Calu3 (cell line): Measurements from ENCODE around the gene SIAH1. TPM values are rescaled to one million over a fixed set of nuclear protein-coding genes. Genes with fewer than 3 reads are reported as not detected.

ENCODE experiments used
- BruUV-seq: library from RNA; stranded (reverse); fragments of 400-500 nt; replicated peaks from 2 replicates; lab custom pipeline; 2021; lab: Mats Ljungman, UMichigan
- CTCF ChIA-PET: fragments of 300-600 bp; sonication (Branson Sonifier 250); formaldehyde crosslinking; loops from one replicate; lab custom pipeline; 2022; ENCODE audit warnings: antibody characterized with exemption; lab: Charles Lee
- DNase-seq: peaks from one replicate; pipeline ENCODE4 v3.0.0; 2022
- H3K27ac Mint-ChIP-seq: one replicate; pipeline ENCODE4 v1.8.0; 2022; ENCODE audit warnings: mixed read lengths; ENCODE audit not compliant: unreplicated experiment
- H3K27me3 Mint-ChIP-seq: one replicate; pipeline ENCODE4 v1.8.0; 2022; ENCODE audit warnings: mixed read lengths; ENCODE audit not compliant: unreplicated experiment
- H3K36me3 Mint-ChIP-seq: one replicate; pipeline ENCODE4 v1.8.0; 2022; ENCODE audit warnings: mild to moderate bottlenecking, moderate library complexity, mixed read lengths; ENCODE audit not compliant: insufficient read depth, unreplicated experiment
- H3K4me1 Mint-ChIP-seq: one replicate; pipeline ENCODE4 v1.8.0; 2022; ENCODE audit warnings: mild to moderate bottlenecking, low read depth, mixed read lengths; ENCODE audit not compliant: unreplicated experiment
- H3K4me3 Mint-ChIP-seq: one replicate; pipeline ENCODE4 v1.8.0; 2022; ENCODE audit warnings: mild to moderate bottlenecking, low read depth, moderate library complexity, mixed read lengths; ENCODE audit not compliant: unreplicated experiment
- H3K9me3 Mint-ChIP-seq: one replicate; pipeline ENCODE4 v1.8.0; 2022; ENCODE audit warnings: low read depth, mixed read lengths; ENCODE audit not compliant: unreplicated experiment
- intact Hi-C: fragments of 100-400 bp; cut with micrococcal nuclease; formaldehyde crosslinking; loops from one replicate; pipeline ENCODE4 v1.10.0; 2022; ENCODE audit not compliant: unreplicated experiment
- total RNA-seq: library from RNA; stranded (reverse); gene quantifications from 2 replicates; pipeline ENCODE4 v1.2.3, GENCODE V29; 2022
- TF ChIP-seq, protein P1 (sequence below): fragments of 200-600 bp; IDR thresholded peaks from one replicate; pipeline ENCODE4 v1.8.0; 2022; ENCODE audit warnings: antibody characterized with exemption; ENCODE audit not compliant: unreplicated experiment

Gene SIAH1
- total RNA-seq, 1 experiment from 2014 or later, result 32.3 TPM

DNA sequence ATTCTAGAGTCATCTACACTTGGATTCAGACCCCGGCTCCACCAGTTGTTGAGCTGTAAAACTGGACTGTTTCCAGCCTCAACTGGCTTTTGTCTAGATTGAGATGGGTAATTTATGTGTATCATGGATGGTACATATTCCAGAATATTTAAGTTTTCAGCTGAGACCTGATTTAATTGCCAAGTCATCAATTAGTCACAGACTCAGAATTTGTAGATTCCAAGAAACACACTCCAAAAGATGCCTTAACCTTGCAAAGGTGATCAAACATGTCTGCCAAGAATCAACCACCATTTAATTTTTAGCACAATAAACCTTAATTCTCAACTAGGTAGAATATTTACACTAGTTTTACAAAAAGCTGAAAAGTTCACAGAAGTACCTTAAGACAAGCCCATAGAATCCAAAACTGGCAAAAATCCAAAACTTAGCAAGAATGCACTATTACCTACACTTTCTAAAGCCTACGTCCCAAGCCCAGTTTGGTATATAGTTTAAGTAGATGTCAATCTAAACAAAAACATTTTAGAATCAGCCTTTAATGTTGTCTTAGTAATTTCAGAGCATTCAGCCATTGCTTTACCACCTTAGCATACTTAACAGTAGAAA, 17.7 kb downstream of the SIAH1 start:
- BruUV-seq, result no TSS peak
- Mint-ChIP-seq H3K9me3 (no peaks in the 10 kb centered on the region), H3K27ac (peak overlapping the region; percentile 96), H3K4me1 (peaks cover 60% of the 10 kb centered on the region), H3K4me3 (peak overlapping the region; percentile 78), H3K27me3 (no peaks in the 10 kb centered on the region), H3K36me3 (peaks cover 45% of the 10 kb centered on the region)
- CTCF ChIA-PET, result interaction anchor here (0.6 kb wide), 1 partner anchor 111 kb away, joined by 6 read pairs; no protein-coding TSS in a partner anchor
- DNase-seq, result no peak
- TF ChIP-seq, protein P1, sequence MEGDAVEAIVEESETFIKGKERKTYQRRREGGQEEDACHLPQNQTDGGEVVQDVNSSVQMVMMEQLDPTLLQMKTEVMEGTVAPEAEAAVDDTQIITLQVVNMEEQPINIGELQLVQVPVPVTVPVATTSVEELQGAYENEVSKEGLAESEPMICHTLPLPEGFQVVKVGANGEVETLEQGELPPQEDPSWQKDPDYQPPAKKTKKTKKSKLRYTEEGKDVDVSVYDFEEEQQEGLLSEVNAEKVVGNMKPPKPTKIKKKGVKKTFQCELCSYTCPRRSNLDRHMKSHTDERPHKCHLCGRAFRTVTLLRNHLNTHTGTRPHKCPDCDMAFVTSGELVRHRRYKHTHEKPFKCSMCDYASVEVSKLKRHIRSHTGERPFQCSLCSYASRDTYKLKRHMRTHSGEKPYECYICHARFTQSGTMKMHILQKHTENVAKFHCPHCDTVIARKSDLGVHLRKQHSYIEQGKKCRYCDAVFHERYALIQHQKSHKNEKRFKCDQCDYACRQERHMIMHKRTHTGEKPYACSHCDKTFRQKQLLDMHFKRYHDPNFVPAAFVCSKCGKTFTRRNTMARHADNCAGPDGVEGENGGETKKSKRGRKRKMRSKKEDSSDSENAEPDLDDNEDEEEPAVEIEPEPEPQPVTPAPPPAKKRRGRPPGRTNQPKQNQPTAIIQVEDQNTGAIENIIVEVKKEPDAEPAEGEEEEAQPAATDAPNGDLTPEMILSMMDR, result no peak
- intact Hi-C loops, result loop anchor here (1.0 to 2.0 kb wide), 2 partner anchors 17 to 43 kb away; no protein-coding TSS in a partner anchor

DNA sequence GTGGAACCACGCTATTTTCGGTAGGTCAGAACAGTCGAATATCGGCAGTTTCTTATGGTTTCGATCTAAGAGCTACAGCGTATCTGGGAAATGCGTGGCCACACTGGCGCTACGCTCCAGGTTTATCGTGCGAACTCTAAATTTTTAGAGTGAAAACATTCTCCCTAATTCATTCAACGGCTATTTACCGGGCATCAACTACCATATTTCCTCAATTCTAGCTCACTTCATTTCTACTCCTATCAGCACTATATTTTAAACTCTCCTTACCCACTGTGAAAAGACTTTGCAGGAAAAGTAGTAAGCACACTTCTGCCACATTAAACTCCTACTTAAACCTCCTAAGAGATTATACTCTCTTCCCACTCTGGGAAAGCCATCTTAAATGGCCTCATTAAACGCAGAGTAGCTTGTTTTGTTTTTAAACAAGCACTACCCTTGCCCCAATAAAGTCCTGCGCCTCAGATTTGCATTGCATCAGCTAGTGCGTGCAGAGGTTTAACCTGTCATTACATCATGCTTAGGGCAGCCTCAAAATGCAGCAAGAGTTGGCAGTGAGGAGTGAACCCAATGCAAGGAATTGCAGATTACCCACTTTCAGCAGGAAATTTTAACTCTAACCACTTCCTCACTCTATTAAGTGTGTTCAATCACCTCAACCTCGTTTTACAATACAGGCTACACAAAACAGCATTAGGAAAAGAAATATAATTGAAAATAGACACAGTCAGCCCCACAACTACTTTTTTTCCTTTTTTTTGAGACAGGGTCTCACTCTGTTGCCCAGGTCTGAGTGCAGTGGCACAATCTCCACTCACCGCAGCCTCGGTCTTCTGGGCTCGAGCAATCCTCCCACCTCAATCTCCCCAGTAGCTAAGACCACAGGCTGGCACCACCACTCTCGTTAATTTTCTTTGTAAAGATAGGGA, 18.8 kb downstream of the SIAH1 start:
- DNase-seq, result peak; percentile 63
- H3K27ac Mint-ChIP-seq, result peak overlapping the region; percentile 96
- intact Hi-C loops, result loop anchor here (1.0 to 2.0 kb wide), 3 partner anchors 18 to 160 kb away; no protein-coding TSS in a partner anchor
- H3K36me3 Mint-ChIP-seq, result peaks cover 56% of the 10 kb centered on the region
- peaks cover 68% of the 10 kb centered on the region for H3K4me1 Mint-ChIP-seq
- no peaks in the 10 kb centered on the region for H3K9me3 Mint-ChIP-seq
- TF ChIP-seq, protein P1, result no peak
- peak overlapping the region; percentile 78 for H3K4me3 Mint-ChIP-seq
- H3K27me3 Mint-ChIP-seq, result no peaks in the 10 kb centered on the region
- BruUV-seq, result no TSS peak
- CTCF ChIA-PET, result interaction anchor here (0.7 to 3.0 kb wide), 10 partner anchors 12 to 257 kb away, joined by 4 to 18 read pairs (median 6); no protein-coding TSS in a partner anchor

DNA sequence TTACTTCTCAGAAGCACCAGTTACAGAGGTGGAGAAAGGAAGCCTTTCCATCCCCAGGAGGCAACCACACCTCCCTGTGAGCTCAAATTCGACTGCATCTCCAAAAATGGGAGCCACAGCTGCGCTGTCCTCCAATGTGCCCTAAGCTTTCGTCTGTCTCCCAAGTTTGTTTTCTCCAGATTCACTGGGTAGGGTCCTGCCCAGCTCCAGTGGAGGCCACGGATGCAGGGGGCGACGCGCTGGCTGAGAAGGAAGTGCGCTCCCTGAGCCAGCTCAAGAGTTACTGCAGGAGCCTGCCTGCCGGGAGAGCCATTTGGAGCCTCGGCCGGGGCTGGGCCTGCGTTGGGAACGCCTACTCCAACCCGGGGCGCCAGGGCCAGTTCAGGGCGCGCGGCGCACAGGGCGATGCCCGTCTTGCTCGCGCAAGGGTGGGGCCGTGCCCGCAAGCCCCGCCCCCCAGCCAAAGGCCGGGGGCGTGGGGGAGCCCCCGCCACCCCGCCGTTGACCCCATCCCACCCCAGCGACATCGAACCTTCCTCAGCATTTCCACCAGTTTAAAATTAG, 19.5 kb downstream of the SIAH1 start:
- peak overlapping the region; percentile 78 for H3K4me3 Mint-ChIP-seq
- TF ChIP-seq, protein P1, result no peak
- H3K36me3 Mint-ChIP-seq, result peaks cover 63% of the 10 kb centered on the region
- no TSS peak for BruUV-seq
- H3K4me1 Mint-ChIP-seq, result peaks cover 68% of the 10 kb centered on the region
- CTCF ChIA-PET, result interaction anchor here (0.7 to 3.0 kb wide), 14 partner anchors 12 to 258 kb away, joined by 3 to 18 read pairs (median 4); no protein-coding TSS in a partner anchor
- peak overlapping the region; percentile 96 for H3K27ac Mint-ChIP-seq
- H3K9me3 Mint-ChIP-seq, result no peaks in the 10 kb centered on the region
- DNase-seq, result peak; percentile 97
- no peaks in the 10 kb centered on the region for H3K27me3 Mint-ChIP-seq
- intact Hi-C loops, result loop anchor here (1.0 to 2.0 kb wide), 2 partner anchors 45 to 161 kb away; no protein-coding TSS in a partner anchor

DNA sequence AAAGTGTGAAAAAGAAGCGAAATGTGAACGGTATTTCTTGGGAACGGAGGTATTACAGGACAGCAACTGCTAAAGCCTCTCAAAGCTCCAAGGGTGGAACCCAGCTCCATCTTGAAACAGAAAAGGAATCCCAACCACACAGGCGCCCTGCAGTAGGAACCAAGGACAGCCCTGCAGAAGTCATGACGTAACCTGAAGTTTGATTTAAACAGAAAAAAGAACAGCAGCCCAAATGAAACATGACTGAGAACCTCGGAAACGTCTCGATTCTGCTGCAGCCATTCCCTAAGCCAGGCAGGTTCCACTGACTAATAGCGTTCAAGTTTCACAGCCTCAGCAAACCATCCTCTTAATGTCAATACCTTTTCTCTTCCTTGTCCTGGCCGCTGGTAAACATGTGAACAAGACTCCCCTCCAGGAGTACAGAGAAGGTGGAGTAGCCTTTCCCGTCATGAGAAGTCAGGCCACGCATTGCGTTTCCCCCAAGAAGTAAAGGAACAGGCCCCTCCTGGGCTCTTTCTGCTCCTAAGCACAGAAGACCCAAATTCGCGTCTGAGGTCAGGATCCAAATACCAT, 20.1 kb downstream of the SIAH1 start:
- peaks cover 68% of the 10 kb centered on the region for H3K36me3 Mint-ChIP-seq
- BruUV-seq, result TSS peak; percentile 65
- peak; percentile 38 for DNase-seq
- H3K4me1 Mint-ChIP-seq, result peaks cover 65% of the 10 kb centered on the region
- H3K27me3 Mint-ChIP-seq, result no peaks in the 10 kb centered on the region
- CTCF ChIA-PET, result interaction anchor here (0.7 to 3.0 kb wide), 11 partner anchors 11 to 258 kb away, joined by 3 to 18 read pairs (median 4); no protein-coding TSS in a partner anchor
- H3K9me3 Mint-ChIP-seq, result no peaks in the 10 kb centered on the region
- peak overlapping the region; percentile 96 for H3K27ac Mint-ChIP-seq
- intact Hi-C loops, result no loop called here
- TF ChIP-seq, protein P1, result no peak
- H3K4me3 Mint-ChIP-seq, result peak overlapping the region; percentile 78
